Heart right ventricle (tissue), 16 donors: Measurements from ENCODE around the gene RB1. TPM values are rescaled to one million over a fixed set of nuclear protein-coding genes. Genes with fewer than 3 reads are reported as not detected.

ENCODE experiments used
- ATAC-seq, 8 donors: fragments of 200-7000 bp; cut with Tn5 transposase; one replicate each; pipeline ENCODE4 v1.9.1; 2020; ENCODE audit warnings: mild to moderate bottlenecking in 8 of 8, moderate library complexity in 8 of 8, moderate number of reproducible peaks in 1 of 8
- DNase-seq, 2 donors: peaks; one replicate each; pipeline ENCODE4 v3.0.0-alpha.2; 2020
- H3K27ac ChIP-seq, 10 donors: fragments of 200-600 bp; sonication (generic) in 2 of 10; one replicate each; pipeline versions ENCODE4 v1.5.0 to v1.8.0; 2020 to 2022; ENCODE audit warnings: mild to moderate bottlenecking in 3 of 10
- H3K27me3 ChIP-seq, 7 donors: fragments of 200-600 bp; one replicate each; pipeline ENCODE4 v1.8.0; 2021 to 2022; ENCODE audit warnings: mild to moderate bottlenecking in 2 of 7
- H3K36me3 ChIP-seq, 9 donors: fragments of 200-600 bp; sonication (generic) in 1 of 9; one replicate each; pipeline versions ENCODE4 v1.5.0 to v1.8.0; 2020 to 2022; ENCODE audit warnings: mild to moderate bottlenecking in 2 of 9
- H3K4me1 ChIP-seq, 9 donors: fragments of 200-600 bp; sonication (generic) in 1 of 9; one replicate each; pipeline versions ENCODE4 v1.5.0 to v1.8.0; 2020 to 2022; ENCODE audit warnings: mild to moderate bottlenecking in 4 of 9
- H3K4me3 ChIP-seq, 10 donors: fragments of 200-600 bp; sonication (generic) in 2 of 10; one replicate each; pipeline versions ENCODE4 v1.5.0 to v1.8.0; 2020 to 2022; ENCODE audit warnings: mild to moderate bottlenecking in 7 of 10, moderate library complexity in 2 of 10
- H3K9me3 ChIP-seq, 11 donors: fragments of 200-600 bp in 10 of 11; sonication (generic) in 2 of 11; one replicate each; pipeline versions ENCODE4 v1.5.0 to v1.8.0; 2013 to 2022; ENCODE audit warnings: mild to moderate bottlenecking in 2 of 11, control low read depth in 1 of 11, moderate library complexity in 1 of 11
- WGBS, 2 donors: extraction: QIAGEN DNeasy Blood & Tissue Kit; methylation state at CpG; one replicate each; pipeline ENCODE4 v1.1.7; 2013; ENCODE audit warnings: inconsistent platforms in 1 of 2; 5-methylcytosine and 5-hydroxymethylcytosine counted together
- intact Hi-C, 10 donors: fragments of 100-400 bp; cut with DNase I; formaldehyde crosslinking; loops; one replicate each; pipeline versions ENCODE4 v1.11.1 to v1.14.2; 2022
- polyA plus RNA-seq, 2 donors: library from polyadenylated mRNA; stranded (reverse); fragments of 200-250 nt; gene quantifications; one replicate each; pipeline ENCODE4 v1.2.3, GENCODE V29; 2013
- total RNA-seq, 10 donors: library from RNA; stranded (reverse); fragmentation: NEBNext Ultra II Directional in 3 of 10; extraction: Animal tissue kit (Norgen Biotek cat#: 25700) in 3 of 10; gene quantifications; one replicate each; pipeline versions ENCODE4 v1.2.1 to v1.2.4, GENCODE V29; 2021 to 2023
- TF ChIP-seq, protein P1 (sequence below), 9 donors: fragments of 200-600 bp; sonication (generic) in 2 of 9; IDR thresholded peaks; one replicate each; pipeline versions ENCODE4 v1.5.0 to v1.8.0; 2021 to 2022; ENCODE audit warnings: antibody characterized with exemption in 9 of 9, mild to moderate bottlenecking in 5 of 9, moderate library complexity in 1 of 9
- donor health status: Arrhythmogenic right ventricular cardiomyopathy.
- donor health status: ischemic (EF 13 %, LVEDD 7.1; RV severe dilation, severe dysfunction).
- donor health status: healthy with polysubstance abuse.
- donor health status: DM: no; HTN: yes; CAD: no.
- donor health status: DM: no; HTN: no; CAD: no.
- donor health status: ischemic (EF 25% LVEDD 6.9; RV normal size, moderate dysfunction).
- donor health status: ischemic (EF 25% LVEDD 5.7; RV mildly dilated, moderate dysfunction).
- donor health status: healthy.
- donor health status: DM: yes; HTN: yes; CAD: no.
- donor health status: Ischemic cardiomyopathy.
- donor health status: ischemic (EF 35%, LVEDD 5.7; RV mildly dilated, moderate dysfunction).
- donor health status: nonischemic (EF 11% LVEDD 7.7; RV severe dilation, severe dysfunction).
- donor health status: DM: yes; HTN: yes; CAD: no.
- donor health status: PGD.
- donor health status: ischemic (EF 29% LVEDD 5.4; RV normal size, mild dysfunction).
- donor health status: nonischemic (EF 23%, LVEDD 6.1; RV moderate dilation, normal function).

RB1 gene
- total and polyA plus RNA-seq, 12 donors: 12.1 to 42.0 (median 25.9) TPM

DNA sequence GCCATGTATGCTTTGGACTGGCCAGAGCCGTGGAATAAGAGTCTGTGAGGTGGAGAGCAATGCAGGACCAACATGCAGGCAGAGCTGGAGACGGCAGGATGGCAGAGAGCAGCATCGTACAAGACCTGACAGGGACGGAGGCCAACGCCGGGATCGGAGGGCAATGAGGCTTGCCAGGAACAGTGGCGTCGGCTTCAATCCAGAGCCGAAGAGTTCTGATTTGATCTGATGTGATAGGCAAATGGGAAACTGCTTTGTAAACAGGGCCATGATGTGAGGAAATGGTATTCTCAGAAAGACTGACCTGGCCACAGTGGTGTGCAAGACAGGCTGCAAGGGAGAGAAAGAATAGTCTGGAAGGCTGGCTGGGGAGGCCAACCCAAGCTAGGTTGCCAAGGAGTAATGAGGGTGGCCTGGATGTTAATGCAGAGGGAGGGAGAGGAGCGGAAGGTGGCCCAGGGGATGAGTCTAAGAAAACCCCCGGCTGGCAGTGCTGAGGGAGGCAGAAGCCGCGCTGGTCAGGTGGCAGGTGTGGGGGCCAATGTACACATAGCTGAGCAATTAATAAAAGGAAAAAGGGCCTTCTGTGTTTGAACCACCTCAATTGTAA is 202.6 kb downstream of the RB1 start:
- 62 to 68% methylated on average over 14 of the region's 14 CpGs for WGBS, 2 donors
- H3K4me1 ChIP-seq: peaks cover 0 to 77% (median 38%) of the 10 kb centered on the region in 9 donors

DNA sequence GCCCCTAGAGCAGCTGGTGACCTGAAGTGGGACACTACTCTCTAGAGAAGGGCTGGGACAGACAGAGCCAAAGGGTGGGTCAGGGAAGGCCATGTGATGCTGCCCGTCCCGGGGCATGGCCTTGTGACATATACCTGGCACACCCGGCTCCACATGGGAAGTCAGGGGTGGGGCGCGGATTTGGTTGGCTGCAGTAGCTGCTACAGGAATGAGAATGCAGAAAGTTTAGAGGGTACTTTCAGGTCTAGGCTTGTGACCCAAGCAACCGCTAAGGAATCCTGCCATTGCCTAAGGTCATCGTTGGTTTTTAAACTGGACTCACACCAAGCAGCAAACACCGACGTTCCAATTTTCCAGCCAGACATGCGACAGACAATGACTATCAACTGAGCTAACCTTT is 203.5 kb downstream of the RB1 start:
- TF ChIP-seq, protein P1, sequence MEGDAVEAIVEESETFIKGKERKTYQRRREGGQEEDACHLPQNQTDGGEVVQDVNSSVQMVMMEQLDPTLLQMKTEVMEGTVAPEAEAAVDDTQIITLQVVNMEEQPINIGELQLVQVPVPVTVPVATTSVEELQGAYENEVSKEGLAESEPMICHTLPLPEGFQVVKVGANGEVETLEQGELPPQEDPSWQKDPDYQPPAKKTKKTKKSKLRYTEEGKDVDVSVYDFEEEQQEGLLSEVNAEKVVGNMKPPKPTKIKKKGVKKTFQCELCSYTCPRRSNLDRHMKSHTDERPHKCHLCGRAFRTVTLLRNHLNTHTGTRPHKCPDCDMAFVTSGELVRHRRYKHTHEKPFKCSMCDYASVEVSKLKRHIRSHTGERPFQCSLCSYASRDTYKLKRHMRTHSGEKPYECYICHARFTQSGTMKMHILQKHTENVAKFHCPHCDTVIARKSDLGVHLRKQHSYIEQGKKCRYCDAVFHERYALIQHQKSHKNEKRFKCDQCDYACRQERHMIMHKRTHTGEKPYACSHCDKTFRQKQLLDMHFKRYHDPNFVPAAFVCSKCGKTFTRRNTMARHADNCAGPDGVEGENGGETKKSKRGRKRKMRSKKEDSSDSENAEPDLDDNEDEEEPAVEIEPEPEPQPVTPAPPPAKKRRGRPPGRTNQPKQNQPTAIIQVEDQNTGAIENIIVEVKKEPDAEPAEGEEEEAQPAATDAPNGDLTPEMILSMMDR (IDR thresholded peaks at IDR 0.05): no peak
- intact Hi-C loops: loop anchor here in 5 of 10 donors (5.0 to 10.0 kb wide), 6 partner anchors 62 to 382 kb away; no protein-coding TSS in a partner anchor
- Histone ChIP-seq H3K27me3 (no peaks in the 10 kb centered on the region), H3K4me1 (peaks cover 0 to 77% (median 45%) of the 10 kb centered on the region in 9 donors), H3K4me3 (no peak overlapping the region), H3K9me3 (no peaks in the 10 kb centered on the region), H3K36me3 (peaks cover 0 to 26% (median 0%) of the 10 kb centered on the region in 9 donors), H3K27ac (peak overlapping the region in 9 of 10 donors; percentile 66 to 92 (median 76))
- ATAC-seq: peak in 4 of 8 donors; percentile 10 to 48 (median 24)
- no peak for DNase-seq
- WGBS, 2 donors: 68 to 84% methylated on average over 10 of the region's 10 CpGs

More for the DNA sequence above, 202.6 kb downstream of the RB1 start:
- TF ChIP-seq, protein P1 (IDR thresholded peaks at IDR 0.05): no peak
- Histone ChIP-seq H3K27ac (peak overlapping the region; percentile 47 to 92 (median 75)), H3K9me3 (no peaks in the 10 kb centered on the region), H3K4me3 (peak overlapping the region in 6 of 10 donors; percentile 6 to 29 (median 20)), H3K36me3 (peaks cover 0 to 26% (median 0%) of the 10 kb centered on the region in 9 donors), H3K27me3 (no peaks in the 10 kb centered on the region)
- ATAC-seq (peak; percentile 6 to 58 (median 30)), DNase-seq (peak; percentile 21 to 33)
- intact Hi-C loops: loop anchor here in 5 of 10 donors (5.0 to 10.0 kb wide), 6 partner anchors 61 to 381 kb away; no protein-coding TSS in a partner anchor

DNA sequence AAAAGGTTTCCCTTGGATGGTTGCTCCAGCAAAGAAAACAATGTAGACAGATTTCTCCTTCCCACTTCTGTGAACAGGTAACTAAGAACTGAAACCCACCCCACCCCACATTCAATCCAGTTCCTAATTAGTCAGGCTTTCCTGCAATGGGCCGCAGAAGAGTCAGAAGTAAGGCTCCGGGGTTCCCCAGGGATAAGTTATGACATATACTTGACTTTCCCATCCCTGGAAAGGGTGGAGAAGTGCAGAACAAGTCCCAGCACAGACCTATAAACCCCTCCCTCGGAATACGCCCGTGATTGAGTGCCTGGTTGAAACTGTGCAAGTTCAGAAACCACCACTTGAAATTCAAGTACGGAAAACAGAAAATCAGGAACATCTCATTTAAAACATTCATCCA is 204.5 kb downstream of the RB1 start:
- 88 to 89% methylated on average over 6 of the region's 6 CpGs for WGBS, 2 donors
- H3K4me1 ChIP-seq: peaks cover 0 to 72% (median 45%) of the 10 kb centered on the region in 9 donors
- H3K36me3 ChIP-seq: peaks cover 0 to 35% (median 0%) of the 10 kb centered on the region in 9 donors
- no peak for ATAC-seq
- H3K4me3 ChIP-seq: no peak overlapping the region
- TF ChIP-seq, protein P1 (IDR thresholded peaks at IDR 0.05): no peak
- no peaks in the 10 kb centered on the region for H3K9me3 ChIP-seq
- no peak for DNase-seq
- no peaks in the 10 kb centered on the region for H3K27me3 ChIP-seq
- H3K27ac ChIP-seq: peak overlapping the region in 6 of 10 donors; percentile 1 to 92 (median 75)
- intact Hi-C loops: loop anchor here in 5 of 10 donors (5.0 to 10.0 kb wide), 6 partner anchors 63 to 383 kb away; no protein-coding TSS in a partner anchor

DNA sequence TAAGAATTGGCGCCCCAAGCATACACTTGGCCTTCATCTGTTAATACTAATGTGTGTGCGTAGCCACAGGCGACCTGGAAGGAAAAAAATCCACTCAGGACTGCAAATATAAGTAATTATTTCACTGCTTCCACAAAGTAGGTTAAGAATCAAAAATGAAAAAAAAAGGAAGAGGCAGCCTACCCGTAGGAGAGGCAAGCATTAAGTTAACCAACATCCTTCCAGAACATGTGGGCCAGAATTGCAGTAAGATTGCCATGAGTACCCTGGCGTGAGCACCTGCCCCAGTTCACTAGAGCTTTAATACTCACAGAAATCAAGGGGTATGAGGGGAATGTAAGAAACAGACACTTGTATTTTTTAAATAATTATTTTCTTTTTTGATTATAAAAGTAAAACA is 207.1 kb downstream of the RB1 start:
- H3K36me3 ChIP-seq: peaks cover 0 to 51% (median 0%) of the 10 kb centered on the region in 9 donors
- 85 to 90% methylated on average over 5 of the region's 5 CpGs for WGBS, 2 donors
- TF ChIP-seq, protein P1 (IDR thresholded peaks at IDR 0.05): no peak

More for the DNA sequence above, 207.1 kb downstream of the RB1 start:
- H3K27ac ChIP-seq: peak overlapping the region in 1 of 10 donors; percentile 11
- peaks cover 0 to 55% (median 36%) of the 10 kb centered on the region in 9 donors for H3K4me1 ChIP-seq
- H3K27me3 ChIP-seq: no peaks in the 10 kb centered on the region
- no peak overlapping the region for H3K4me3 ChIP-seq
- intact Hi-C loops: no loop called here
- DNase-seq (no peak), ATAC-seq (no peak)
- no peaks in the 10 kb centered on the region for H3K9me3 ChIP-seq
